ENCODE results near the gene CC2D2B.

GRCh38 chr10:95963991-95964389, 56.2 kb downstream of the CC2D2B start:
- no peak for TF ChIP-seq POLR2AphosphoS5 (IDR thresholded peaks at IDR 0.05; ENCODE audit: low read depth, low read length)
- no peak for TF ChIP-seq POLR2A (IDR thresholded peaks at IDR 0.05; ENCODE audit: low read depth, low read length)
- no peak for TF ChIP-seq TAF1 (IDR thresholded peaks at IDR 0.05; ENCODE audit: low read depth, low read length)
- no peak for TF ChIP-seq SPI1 (IDR thresholded peaks at IDR 0.05; ENCODE audit: low read depth, low read length)
